Gastroesophageal sphincter (tissue), 4 donors: ENCODE results near the gene CC2D1A. TPM values are rescaled to one million over a fixed set of nuclear protein-coding genes. Genes with fewer than 3 reads are reported as not detected.
A peak's percentile ranks its signal among the peaks of the same experiment; 100 is the strongest.
"Not testable (repeated sequence)": the region's sequence is repeated elsewhere in the genome, so short reads cannot be mapped to it uniquely, and the experiment has no call there.

Source experiments
- ATAC-seq: fragments of 150-250 bp; one replicate; pipeline ENCODE4 v1.9.1; 2016; ENCODE audit warnings: mild to moderate bottlenecking, moderate library complexity
- H3K27ac ChIP-seq, 4 donors: fragments of 200-600 bp; sonication (generic) in 3 of 4; 1 replicate in 3 of 4; 2 replicates in 1 of 4; pipeline ENCODE4 v1.5.1; 2016 to 2019
- H3K27me3 ChIP-seq: fragments of 200-600 bp; sonication (generic); one replicate; pipeline ENCODE4 v1.5.1; 2019
- H3K36me3 ChIP-seq, 2 donors: fragments of 200-600 bp; sonication (generic); one replicate each; pipeline ENCODE4 v1.5.1; 2019; ENCODE audit warnings: control low read depth in 1 of 2
- H3K4me1 ChIP-seq, 3 donors: fragments of 200-600 bp; sonication (generic); 1 replicate in 2 of 3; 2 replicates in 1 of 3; pipeline ENCODE4 v1.5.1; 2016 to 2019; ENCODE audit warnings: control low read depth in 2 of 3
- H3K4me3 ChIP-seq, 2 donors: fragments of 200-600 bp; sonication (generic); one replicate each; pipeline ENCODE4 v1.5.1; 2019; ENCODE audit warnings: mild to moderate bottlenecking in 1 of 2, moderate library complexity in 1 of 2
- H3K9me3 ChIP-seq, 3 donors: fragments of 200-600 bp; sonication (generic); one replicate each; pipeline ENCODE4 v1.5.1; 2017 to 2019; ENCODE audit warnings: control low read depth in 2 of 3
- CTCF ChIP-seq, 4 experiments: fragments of 200-600 bp in 2 of 4; fragments of 450-650 bp in 2 of 4; sonication (generic) in 1 of 4; IDR thresholded peaks; one replicate each; pipeline ENCODE4 v1.5.1; 2017 to 2019; ENCODE audit warnings: antibody characterized with exemption in 4 of 4, mild to moderate bottlenecking in 2 of 4, moderate library complexity in 2 of 4
- EP300 ChIP-seq: sonication (generic); formaldehyde crosslinking; IDR thresholded peaks from one replicate; pipeline ENCODE4 v1.6.1; 2017; ENCODE audit warnings: antibody characterized with exemption, mild to moderate bottlenecking
- POLR2A ChIP-seq, 2 donors: fragments of 450-650 bp; IDR thresholded peaks; one replicate each; pipeline ENCODE4 v1.6.1; 2017; ENCODE audit warnings: antibody characterized with exemption in 2 of 2, mild to moderate bottlenecking in 2 of 2, moderate library complexity in 1 of 2
- POLR2AphosphoS5 ChIP-seq: sonication (generic); formaldehyde crosslinking; IDR thresholded peaks from one replicate; pipeline ENCODE4 v1.6.1; 2017; ENCODE audit warnings: antibody characterized with exemption
- WGBS, 2 donors: methylation state at CpG; one replicate each; pipeline ENCODE4 v1.1.5; 2018; ENCODE audit warnings: low coverage in 1 of 2; 5-methylcytosine and 5-hydroxymethylcytosine counted together
- total RNA-seq, 4 donors: library from RNA; depleted of rRNA; stranded (reverse); fragments of >200 nt; gene quantifications; one replicate each; pipeline ENCODE4 v1.1.0, GENCODE V29; 2016

Gene CC2D1A
- total RNA-seq, 4 donors from 2014 or later, result 15.6 to 36.8 (median 22.4) TPM

GRCh38 chr19:13920940-13921747, 15.1 kb downstream of the CC2D1A start:
- Histone ChIP-seq H3K4me1 (no peaks in the 10 kb centered on the region), H3K36me3 (peaks cover 0 to 98% of the 10 kb centered on the region in 2 donors), H3K27me3 (no peaks in the 10 kb centered on the region), H3K9me3 (peaks cover 0 to 6% (median 0%) of the 10 kb centered on the region in 3 donors), H3K27ac (no peak overlapping the region), H3K4me3 (no peak overlapping the region)
- ATAC-seq, result peak; percentile 37
- 40% methylated on average over 1 of the region's 2 CpGs; no CpG with 5 or more reads in 1 of the 2 donors for WGBS, 2 donors
- TF ChIP-seq EP300, result no peak
- no peak for TF ChIP-seq POLR2AphosphoS5
- no peak for TF ChIP-seq POLR2A (IDR thresholded peaks at IDR 0.05)
- TF ChIP-seq CTCF (IDR thresholded peaks at IDR 0.05), result no peak

GRCh38 chr19:13922118-13922517, 16.1 kb downstream of the CC2D1A start:
- not testable (repeated sequence) for H3K4me3 ChIP-seq, H3K27me3 ChIP-seq, ATAC-seq, H3K9me3 ChIP-seq, H3K27ac ChIP-seq, H3K4me1 ChIP-seq
- WGBS, 2 donors, result 93 to 100% methylated on average over 2 to 6 of the region's 6 CpGs
- H3K36me3 ChIP-seq, result peaks cover 0 to 98% of the 10 kb centered on the region in 2 donors

GRCh38 chr19:13923194-13923987, 17.4 kb downstream of the CC2D1A start:
- H3K36me3 ChIP-seq, result peaks cover 0 to 98% of the 10 kb centered on the region in 2 donors

GRCh38 chr19:13926010-13926409, 20.0 kb downstream of the CC2D1A start:
- H3K4me3 ChIP-seq, result no peak overlapping the region
- no peak for ATAC-seq
- TF ChIP-seq CTCF (IDR thresholded peaks at IDR 0.05), result no peak
- no peak for TF ChIP-seq POLR2A (IDR thresholded peaks at IDR 0.05)
- no peak for TF ChIP-seq POLR2AphosphoS5
- no peak for TF ChIP-seq EP300
- H3K9me3 ChIP-seq, result peaks cover 0 to 1% (median 0%) of the 10 kb centered on the region in 3 donors
- WGBS, 2 donors, result 68% methylated on average over 4 of the region's 4 CpGs; no CpG with 5 or more reads in 1 of the 2 donors
- no peaks in the 10 kb centered on the region for H3K4me1 ChIP-seq
- H3K27ac ChIP-seq, result no peak overlapping the region
- no peaks in the 10 kb centered on the region for H3K27me3 ChIP-seq
- peaks cover 0 to 92% of the 10 kb centered on the region in 2 donors for H3K36me3 ChIP-seq

More at GRCh38 chr19:13923194-13923987, 17.4 kb downstream of the CC2D1A start:
- H3K4me3 ChIP-seq, result no peak overlapping the region
- H3K9me3 ChIP-seq, result peaks cover 0 to 6% (median 0%) of the 10 kb centered on the region in 3 donors
- H3K4me1 ChIP-seq, result no peaks in the 10 kb centered on the region
- no peaks in the 10 kb centered on the region for H3K27me3 ChIP-seq
- TF ChIP-seq CTCF (IDR thresholded peaks at IDR 0.05), result no peak
- no peak for TF ChIP-seq EP300
- no peak for TF ChIP-seq POLR2AphosphoS5
- TF ChIP-seq POLR2A (IDR thresholded peaks at IDR 0.05), result no peak
- ATAC-seq, result no peak
- WGBS, 2 donors, result 94 to 95% methylated on average over 13 of the region's 28 CpGs
- H3K27ac ChIP-seq, result no peak overlapping the region

- no peaks in the 10 kb centered on the region for H3K9me3 ChIP-seq
- ATAC-seq, result no peak
- 60% methylated on average over 1 of the region's 8 CpGs; no CpG with 5 or more reads in 1 of the 2 donors for WGBS, 2 donors
- no peaks in the 10 kb centered on the region for H3K4me1 ChIP-seq
- H3K27me3 ChIP-seq, result no peaks in the 10 kb centered on the region
- no peak for TF ChIP-seq POLR2A (IDR thresholded peaks at IDR 0.05)
- no peak for TF ChIP-seq CTCF (IDR thresholded peaks at IDR 0.05)
- TF ChIP-seq EP300, result no peak
- H3K27ac ChIP-seq, result no peak overlapping the region
- H3K4me3 ChIP-seq, result no peak overlapping the region
- H3K36me3 ChIP-seq, result peaks cover 0 to 92% of the 10 kb centered on the region in 2 donors
Observed at GRCh38 chr19:13926715-13927114, 20.7 kb downstream of the CC2D1A start.
